ENCODE data around the gene MUC3A. TPM values are rescaled to one million over a fixed set of nuclear protein-coding genes. Genes with fewer than 3 reads are reported as not detected.

MUC3A gene
- total RNA-seq, 3 donors from 2014 or later = under 0.01 to 0.29 (median 0.16) TPM

- no peak for DNase-seq (ENCODE audit: low spot score in 2 of 2)
- TF ChIP-seq CTCF (IDR thresholded peaks at IDR 0.05) (no peak), POLR2AphosphoS5 (IDR thresholded peaks at IDR 0.05) (no peak), POLR2A (IDR thresholded peaks at IDR 0.05) (no peak)
- Histone ChIP-seq H3K4me3 (no peak overlapping the region), H3K27me3 (peaks cover 0 to 31% of the 10 kb centered on the region in 2 donors), H3K27ac (no peak overlapping the region), H3K4me1 (no peaks in the 10 kb centered on the region), H3K9me3 (no peaks in the 10 kb centered on the region), H3K36me3 (no peaks in the 10 kb centered on the region)
- intact Hi-C loops (cut with DNase I; ENCODE audit: low total_unique reads) = no loop called here
These were observed 63.6 kb downstream of the MUC3A start for GRCh38 chr7:101012931-101013330.

- Histone ChIP-seq H3K4me1 (no peaks in the 10 kb centered on the region), H3K4me3 (no peak overlapping the region), H3K27me3 (peaks cover 0 to 27% of the 10 kb centered on the region in 2 donors), H3K36me3 (no peaks in the 10 kb centered on the region), H3K9me3 (no peaks in the 10 kb centered on the region), H3K27ac (no peak overlapping the region)
- no peak for DNase-seq (ENCODE audit: low spot score in 2 of 2)
- intact Hi-C loops (cut with DNase I; ENCODE audit: low total_unique reads) = no loop called here
- TF ChIP-seq CTCF (IDR thresholded peaks at IDR 0.05) (no peak), POLR2AphosphoS5 (IDR thresholded peaks at IDR 0.05) (no peak), POLR2A (IDR thresholded peaks at IDR 0.05) (no peak)
These were observed 66.3 kb downstream of the MUC3A start for GRCh38 chr7:101015626-101016025.

DNA sequence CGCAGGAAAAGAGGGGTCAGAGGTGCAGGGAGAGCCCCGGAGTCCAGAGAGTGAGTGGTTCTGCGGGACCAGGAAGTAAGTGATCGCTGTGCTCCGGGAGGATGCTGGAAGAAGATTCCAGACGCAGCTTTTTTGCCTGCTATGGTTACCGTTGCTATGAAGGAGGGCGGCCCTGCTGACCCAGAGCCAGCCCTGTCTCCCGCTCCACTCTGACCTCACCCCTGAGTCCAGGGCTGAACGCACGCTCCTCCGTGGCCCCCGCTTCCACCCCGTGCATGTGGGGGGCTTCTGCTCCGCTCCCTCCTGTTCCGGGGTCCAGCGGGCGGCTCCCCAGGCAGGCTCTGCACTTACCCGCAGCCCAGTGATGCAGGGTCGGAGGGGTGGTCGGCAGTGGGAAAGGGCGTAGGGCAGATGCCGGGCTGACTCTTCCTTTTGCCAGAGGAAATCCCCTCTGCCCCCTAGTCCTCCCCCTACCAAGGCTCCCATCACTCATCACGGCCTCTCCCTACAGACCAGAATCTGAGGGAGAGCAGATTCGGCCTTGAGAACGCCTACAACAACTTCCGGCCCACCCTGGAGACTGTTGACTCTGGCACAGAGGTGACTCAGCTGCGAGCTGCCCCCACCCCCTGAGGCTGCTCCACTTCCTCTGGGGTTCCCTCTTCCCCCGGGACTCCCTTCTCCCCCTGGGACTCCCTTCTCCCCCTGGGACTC is 67.9 kb downstream of the MUC3A start:
- H3K9me3 ChIP-seq = no peaks in the 10 kb centered on the region
- no peak for TF ChIP-seq POLR2A (IDR thresholded peaks at IDR 0.05)
- no peak for DNase-seq (ENCODE audit: low spot score in 2 of 2)
- peak overlapping the region in 1 of 2 donors; percentile 69 for H3K27ac ChIP-seq
- H3K4me3 ChIP-seq = peak overlapping the region; percentile 34 to 63 (median 40)
- no peaks in the 10 kb centered on the region for H3K36me3 ChIP-seq
- no peaks in the 10 kb centered on the region for H3K4me1 ChIP-seq
- peaks cover 0 to 28% of the 10 kb centered on the region in 2 donors for H3K27me3 ChIP-seq
- intact Hi-C loops (cut with DNase I; ENCODE audit: low total_unique reads) = no loop called here

Other genes with a start within 250 kb of the MUC3A start
- 10 to 100 TPM; 25.8 to 28.2 (median 27.4) TPM for gene POP7, start 243.4 kb upstream of the MUC3A start, total RNA-seq
- not detected for gene EPO, start 229.1 kb upstream of the MUC3A start, total RNA-seq
- not detected for gene ZAN, start 215.9 kb upstream of the MUC3A start, total RNA-seq
- gene EPHB4, start 122.0 kb upstream of the MUC3A start, total RNA-seq = 10 to 100 TPM; 21.4 to 64.9 (median 31.8) TPM
- 10 to 100 TPM; 13.3 to 18.0 (median 16.7) TPM for gene SLC12A9, start 96.8 kb upstream of the MUC3A start, total RNA-seq
- 10 to 100 TPM; 45.3 to 62.8 (median 49.8) TPM for gene TRIP6, start 82.1 kb upstream of the MUC3A start, total RNA-seq
- 100 to 1,000 TPM in 2 of 3 donors, 10 to 100 TPM in 1; 45.8 to 111 (median 104) TPM for gene SRRT, start 74.4 kb upstream of the MUC3A start, total RNA-seq
- 1 to 10 TPM; 2.9 to 4.2 (median 3.7) TPM for gene UFSP1, start 59.8 kb upstream of the MUC3A start, total RNA-seq
- 1 to 10 TPM in 2 of 3 donors, under 1 TPM in 1; 0.64 to 4.3 (median 3.2) TPM for gene ACHE, start 53.6 kb upstream of the MUC3A start, total RNA-seq
- 1 to 10 TPM in 2 of 3 donors, not detected in 1; 1.4 to 5.2 TPM for gene MUC12, start 20.0 kb downstream of the MUC3A start, total RNA-seq
- under 1 TPM in 1 of 3 donors, not detected in 2; under 0.01 TPM for gene MUC17, start 70.5 kb downstream of the MUC3A start, total RNA-seq
- 10 to 100 TPM; 14.1 to 21.6 (median 19.9) TPM for gene TRIM56, start 135.9 kb downstream of the MUC3A start, total RNA-seq
- 10 to 100 TPM in 1 of 3 donors, 1 to 10 TPM in 2; 6.2 to 24.3 (median 7.4) TPM for gene SERPINE1, start 177.6 kb downstream of the MUC3A start, total RNA-seq
- 10 to 100 TPM; 29.6 to 55.7 (median 44.6) TPM for gene AP1S1, start 204.9 kb downstream of the MUC3A start, total RNA-seq
- under 1 TPM in 1 of 3 donors, not detected in 2; 0.16 TPM for gene VGF, start 216.0 kb downstream of the MUC3A start, total RNA-seq
- not detected for gene NAT16, start 230.8 kb downstream of the MUC3A start, total RNA-seq